GM18861 (cell line): ENCODE measurements around the gene APOBEC4.

Source experiments
- ATAC-seq: cut with Tn5 transposase; IDR thresholded peaks from one replicate; pipeline ENCODE4 v1.9.1; 2021; ENCODE audit not compliant: unreplicated experiment

The APOBEC4 gene

DNA sequence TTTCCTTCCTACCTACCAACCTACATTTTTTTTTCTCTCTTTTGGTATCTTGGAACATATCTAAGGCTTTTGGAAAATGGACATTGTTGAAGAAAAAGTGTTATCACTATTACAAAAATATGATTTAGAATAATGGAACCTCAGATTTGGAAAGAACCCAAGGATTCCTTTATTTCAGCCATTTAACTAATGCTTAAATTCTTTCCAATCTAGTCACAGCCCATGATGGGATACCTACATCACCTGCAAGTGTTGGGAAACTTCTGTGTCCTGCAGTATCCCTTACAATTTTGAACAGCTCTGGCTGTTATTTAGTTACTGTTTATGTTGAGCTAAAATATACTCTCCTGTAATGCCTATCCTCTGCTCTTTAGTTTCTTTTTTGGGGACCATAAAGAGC is 22.3 kb upstream of the APOBEC4 start:
- ATAC-seq: no peak

DNA sequence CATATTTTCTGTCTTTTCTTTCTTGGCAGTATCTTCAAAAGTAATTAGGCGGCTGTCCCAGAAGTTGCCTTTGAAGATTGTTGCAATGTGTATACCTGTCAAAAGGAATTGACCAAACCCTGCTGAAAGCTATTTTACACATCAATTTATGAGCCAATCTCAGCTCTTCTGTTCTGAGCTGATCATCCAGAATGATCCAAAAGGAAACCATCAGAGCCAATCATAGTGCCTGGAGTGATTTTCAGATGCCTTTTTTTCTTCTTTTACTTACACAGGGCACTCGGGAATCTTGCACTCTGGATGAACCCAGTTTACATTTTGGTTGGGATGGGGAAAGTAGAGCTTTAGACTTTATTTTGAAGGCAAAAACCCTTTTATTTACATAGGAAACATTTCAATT is 21.8 kb upstream of the APOBEC4 start:
- ATAC-seq: no peak

DNA sequence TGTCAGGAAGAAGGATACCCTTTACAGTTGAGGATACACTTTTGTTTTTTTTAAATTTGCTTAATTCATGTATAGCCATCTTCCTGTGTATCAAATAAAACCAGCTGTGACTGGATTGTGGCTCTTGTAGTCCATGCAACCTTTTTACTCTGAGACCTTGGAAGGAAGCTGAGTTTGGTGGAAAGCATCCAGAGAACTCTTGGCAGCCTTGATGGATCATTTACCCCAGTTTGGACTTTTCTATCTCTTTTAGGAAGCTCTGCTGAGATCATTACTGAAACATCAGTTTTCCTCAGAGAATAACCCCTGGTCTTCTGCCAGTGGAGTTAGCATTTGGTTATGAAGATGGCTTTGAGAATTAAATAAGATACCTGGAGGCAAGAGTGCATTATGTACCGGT is 21.2 kb upstream of the APOBEC4 start:
- ATAC-seq: no peak

DNA sequence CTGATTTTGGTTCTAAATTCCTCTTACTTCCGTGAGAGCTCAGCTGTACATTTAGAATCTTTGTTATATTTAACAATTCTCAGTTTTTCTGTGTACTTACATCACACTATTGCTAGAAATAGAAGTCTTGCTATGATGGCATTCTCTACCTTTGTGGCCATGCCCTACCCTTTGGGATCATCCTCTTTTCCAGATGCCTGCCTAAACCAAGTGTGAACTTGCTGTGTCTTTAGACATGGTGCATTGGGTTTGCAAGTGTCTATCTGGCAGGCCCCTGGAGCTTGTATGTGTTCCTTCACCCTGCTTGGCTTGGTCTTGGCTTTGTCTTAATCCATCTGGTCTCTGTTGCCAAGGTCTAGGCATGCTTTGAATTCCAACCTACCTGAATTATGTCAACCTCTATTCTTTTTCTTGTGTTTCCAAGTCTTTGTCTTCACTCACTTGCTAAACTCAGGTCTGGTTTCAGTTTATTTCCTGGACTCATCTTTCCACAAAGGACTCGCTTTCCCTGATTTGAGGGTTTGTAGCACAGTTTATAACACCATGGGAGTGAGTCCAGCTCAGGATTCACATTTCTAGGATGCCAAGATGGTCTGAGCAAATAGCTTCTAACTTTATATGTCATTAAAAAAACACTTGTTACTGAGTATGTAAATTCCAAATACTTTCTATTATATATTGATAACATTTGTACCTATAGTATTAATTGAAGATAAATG is 20.6 kb upstream of the APOBEC4 start:
- ATAC-seq: no peak

DNA sequence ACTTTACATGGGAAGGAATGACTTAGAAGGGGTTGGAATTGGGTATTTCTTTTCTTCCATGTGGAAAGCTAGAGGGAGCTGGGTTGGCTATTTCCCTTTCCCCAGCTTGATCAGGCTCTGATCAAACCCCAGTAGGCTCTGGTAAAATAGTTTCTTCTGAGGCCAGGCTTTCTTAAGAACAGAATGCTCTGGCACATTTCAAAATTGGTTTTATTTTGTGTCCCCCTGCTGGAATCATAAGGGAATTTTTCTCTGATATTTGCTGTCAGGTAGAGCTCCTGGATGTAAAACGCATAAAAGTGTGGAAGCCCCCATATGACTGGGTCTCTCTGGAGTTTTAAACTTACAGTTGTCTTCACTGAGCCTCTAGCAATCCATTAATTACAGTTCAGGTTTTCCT is 17.1 kb upstream of the APOBEC4 start:
- ATAC-seq: no peak

DNA sequence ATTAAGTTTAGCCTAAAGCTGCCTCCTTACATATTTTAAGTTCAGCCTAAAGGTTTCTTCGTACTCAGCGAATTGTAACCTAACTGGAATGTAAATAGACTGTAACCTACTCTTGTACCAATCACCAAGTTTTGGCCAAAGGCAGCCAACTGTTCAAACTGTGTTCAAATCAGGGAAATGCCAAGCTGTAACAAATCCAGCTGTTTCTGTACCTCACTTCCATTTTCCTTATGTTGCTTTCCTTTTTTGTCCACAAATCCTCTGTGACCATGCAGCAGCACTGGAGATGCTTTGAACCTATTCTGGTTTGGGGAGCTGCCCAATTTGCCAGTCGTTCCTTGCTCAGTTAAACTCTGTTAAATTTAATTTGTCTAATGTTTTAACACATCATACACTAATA is 3.2 kb upstream of the APOBEC4 start:
- no peak for ATAC-seq

DNA sequence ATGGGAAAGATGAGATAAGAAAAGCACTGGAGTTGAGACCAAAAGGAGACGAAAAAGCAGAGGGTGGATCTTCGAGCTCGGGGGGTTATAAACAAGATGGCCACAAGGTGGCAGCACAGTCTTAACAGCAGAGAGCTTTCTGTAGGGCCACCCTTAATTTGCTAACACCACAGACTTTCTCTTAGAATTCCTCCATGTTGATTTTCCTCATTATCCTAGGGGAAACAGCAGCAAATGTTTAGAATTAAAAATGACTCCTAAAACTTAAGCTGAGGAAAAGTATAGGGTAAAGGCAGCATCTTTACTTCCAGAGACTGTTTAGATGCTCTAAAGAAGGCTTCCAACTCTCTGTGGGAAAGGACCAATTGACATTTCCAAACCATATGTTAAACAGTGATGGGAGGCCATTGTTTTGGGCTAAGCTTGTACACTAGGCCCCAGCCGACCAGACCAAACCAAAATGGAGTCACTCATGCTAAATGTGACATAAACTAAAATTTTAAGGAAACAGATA is 2.5 kb upstream of the APOBEC4 start:
- no peak for ATAC-seq

DNA sequence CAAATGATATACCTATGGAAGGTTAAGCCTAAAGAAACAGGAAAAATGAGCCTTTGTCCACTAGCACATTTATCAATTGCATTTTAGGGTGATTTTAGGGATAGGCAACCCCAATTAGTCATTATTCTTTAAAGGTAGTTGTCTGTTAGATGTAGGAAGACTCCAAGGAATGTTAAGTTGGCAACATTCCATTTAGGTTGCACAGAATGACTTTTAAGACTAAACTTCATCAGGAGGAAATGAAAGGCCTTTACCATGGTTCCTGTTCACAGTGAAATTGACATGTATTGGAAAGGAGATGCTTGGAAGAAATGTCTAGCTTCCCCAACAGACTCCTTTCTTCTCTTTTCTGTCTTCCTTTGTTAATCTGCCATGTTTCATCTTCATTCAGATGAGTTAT is 1.6 kb upstream of the APOBEC4 start:
- no peak for ATAC-seq

DNA sequence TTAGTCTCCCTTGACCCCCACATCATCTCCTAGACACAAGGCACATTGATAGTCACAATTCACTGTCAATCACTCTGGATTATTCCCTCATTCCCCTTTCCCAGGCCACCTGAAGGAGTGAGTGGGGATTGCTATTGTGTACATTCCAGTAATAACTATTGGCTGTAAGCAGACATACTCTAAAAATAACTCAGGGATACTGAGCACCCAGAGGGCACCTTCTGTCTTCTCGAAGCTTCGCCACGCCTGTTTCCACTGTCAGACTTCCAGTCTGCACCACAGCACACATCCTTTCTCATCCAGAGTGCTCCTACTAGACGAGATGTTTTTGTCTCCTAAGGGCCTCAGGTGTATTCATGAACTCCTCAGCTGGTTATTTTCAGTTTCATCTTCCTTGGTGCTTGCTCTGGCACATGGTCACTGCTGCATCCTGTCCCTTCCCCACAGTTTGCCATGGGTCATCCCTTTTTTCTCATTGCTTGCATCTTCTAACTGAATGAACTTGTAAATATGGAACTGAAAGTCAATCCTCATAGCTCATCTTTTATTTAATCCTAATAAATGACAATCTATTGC is 848 bp upstream of the APOBEC4 start:
- ATAC-seq: no peak

DNA sequence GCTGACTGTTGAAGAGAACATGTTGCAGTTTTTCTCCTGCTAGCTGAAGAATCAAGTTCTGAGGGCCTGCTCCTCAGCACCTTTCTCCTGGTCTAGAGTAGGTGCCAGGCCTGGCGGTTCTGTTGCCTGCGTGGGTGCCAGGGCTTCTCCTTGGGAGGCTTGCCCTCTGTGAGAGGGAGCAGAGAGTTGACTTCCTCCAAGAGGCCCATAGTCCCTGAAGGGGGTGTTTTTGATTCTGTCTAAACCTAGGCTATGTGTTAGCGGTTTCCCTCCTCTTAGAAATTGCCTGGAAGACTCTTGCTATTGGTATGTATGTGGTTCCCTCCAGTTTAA is 312 bp upstream of the APOBEC4 start:
- ATAC-seq: no peak

DNA sequence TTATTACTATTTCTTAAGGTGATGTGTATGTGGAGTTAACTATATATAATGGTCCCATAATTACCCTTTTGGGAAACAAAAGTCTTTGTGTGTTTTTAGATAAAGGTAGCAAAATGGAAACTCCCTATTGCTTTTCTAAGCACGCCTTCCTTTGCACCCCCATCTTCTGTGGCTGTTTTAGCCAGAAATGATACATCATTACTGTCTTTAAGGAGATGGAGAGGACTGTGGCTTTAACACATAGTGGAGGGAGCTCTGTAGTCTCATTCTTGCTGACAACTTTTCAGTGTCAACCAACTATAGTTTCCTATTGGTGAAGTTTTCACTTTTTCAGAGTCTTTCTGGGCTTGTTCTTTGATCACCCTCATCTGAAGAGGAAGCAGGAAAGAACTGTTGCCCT is 1.0 kb downstream of the APOBEC4 start:
- no peak for ATAC-seq

DNA sequence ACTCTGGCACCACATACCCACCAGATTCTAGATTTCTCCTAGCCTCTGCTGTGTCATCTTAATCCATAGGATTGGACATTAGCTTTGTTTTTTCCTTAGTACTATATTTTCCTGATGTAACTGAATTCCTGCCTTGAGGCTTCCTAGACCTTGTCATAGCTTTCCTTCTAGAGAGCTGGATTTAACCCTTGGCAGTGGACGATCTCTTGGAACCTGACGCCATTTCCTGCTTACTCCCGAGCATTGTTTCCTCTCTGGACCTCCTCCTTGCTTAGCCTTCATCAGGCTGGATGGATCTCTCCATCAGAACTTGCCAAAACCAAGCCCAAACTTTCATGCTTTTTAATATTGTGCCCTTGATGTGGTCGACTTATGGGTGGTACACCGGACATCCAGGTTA is 1.5 kb downstream of the APOBEC4 start:
- ATAC-seq: no peak

DNA sequence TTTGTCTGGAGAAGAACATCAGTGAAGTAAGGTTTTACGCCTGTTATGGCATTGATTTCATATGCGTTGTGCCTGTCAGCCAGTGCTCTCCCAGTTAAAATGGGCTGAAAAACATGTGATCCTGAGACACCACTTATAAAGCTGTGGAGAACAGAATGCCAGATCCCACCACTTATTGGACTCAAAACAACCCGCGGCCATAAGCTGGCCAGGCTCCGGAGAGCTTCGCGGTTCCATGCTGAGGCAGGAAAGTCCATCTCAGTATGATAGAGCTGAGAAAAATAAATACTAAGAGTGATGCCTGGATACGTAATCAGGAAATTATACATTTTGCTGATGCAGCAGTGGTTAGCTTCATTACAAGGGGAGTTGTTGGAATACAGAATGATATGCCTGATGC is 5.1 kb downstream of the APOBEC4 start:
- no peak for ATAC-seq

DNA sequence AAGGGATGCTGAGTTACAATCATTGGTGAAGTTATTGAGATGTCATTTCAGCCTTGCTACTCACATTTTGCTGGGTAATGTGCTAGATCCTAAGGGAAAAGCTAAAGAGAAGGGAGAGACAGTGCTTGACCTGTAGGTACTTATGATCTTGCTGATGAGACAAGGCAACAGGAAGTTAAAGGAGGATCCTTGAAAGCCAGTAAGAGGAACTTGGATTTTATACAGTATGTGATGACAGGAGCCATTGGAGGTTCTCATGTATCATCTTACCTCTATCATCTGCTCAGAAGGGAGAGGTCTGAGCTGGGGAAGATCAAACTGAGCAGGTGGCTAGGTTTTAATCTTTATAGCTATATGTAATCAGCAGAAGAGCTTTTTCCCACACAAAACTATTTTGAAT is 6.3 kb downstream of the APOBEC4 start:
- no peak for ATAC-seq

DNA sequence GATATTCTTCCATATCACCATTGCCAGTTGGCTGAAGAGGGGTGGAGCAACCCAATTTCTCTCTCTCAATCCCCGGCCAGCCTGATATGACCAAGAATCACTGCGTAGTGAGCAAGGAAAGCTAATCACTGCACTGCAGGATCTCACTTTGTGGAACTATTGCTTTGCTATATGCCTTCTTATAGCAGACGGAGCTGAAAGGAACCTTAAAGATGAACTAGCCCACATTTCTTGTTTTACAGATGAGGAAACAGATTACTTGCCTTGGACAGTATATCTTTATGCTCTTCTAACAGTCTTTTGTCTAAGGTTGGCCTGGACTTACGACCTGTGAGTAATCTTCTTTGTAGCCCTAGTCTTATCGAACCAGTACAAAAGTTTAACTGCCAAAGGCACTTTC is 7.6 kb downstream of the APOBEC4 start:
- ATAC-seq: no peak

DNA sequence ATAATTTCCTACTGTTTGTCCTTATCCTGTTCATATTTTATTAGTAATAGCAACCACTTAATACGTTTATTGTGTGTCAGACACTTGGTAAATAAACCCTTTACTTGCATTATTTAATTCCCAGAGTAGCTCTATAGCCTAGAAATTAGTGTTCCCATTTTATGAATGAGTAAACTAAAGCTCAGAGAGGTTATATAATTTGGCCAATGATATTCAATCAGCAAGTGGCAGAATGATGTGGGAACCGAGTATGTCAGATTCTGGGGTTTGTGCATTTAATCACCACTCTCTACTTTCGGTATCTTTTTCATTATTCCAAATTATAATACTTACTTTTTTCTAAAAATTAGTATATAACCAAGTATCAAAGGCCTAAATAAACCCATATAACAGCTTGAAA is 10.9 kb downstream of the APOBEC4 start:
- no peak for ATAC-seq

DNA sequence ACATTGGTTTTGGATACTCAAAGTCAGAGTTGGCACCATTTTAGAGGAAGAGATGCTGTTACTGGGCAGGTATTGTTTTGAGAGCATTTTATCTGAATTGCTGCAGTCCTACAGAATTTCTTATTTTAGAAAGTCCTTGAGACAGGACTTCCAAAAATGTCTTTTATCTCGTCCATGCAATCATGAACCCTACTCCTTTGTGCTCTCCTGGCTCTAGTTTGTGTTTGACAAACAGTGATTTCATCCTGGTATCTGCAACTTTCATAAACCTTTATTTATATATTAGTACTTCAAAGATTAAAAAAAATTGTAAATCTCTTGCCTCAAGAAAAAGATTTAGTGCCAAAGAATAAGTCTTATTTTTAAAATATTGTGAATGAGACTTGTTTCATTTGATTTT is 12.9 kb downstream of the APOBEC4 start:
- no peak for ATAC-seq

DNA sequence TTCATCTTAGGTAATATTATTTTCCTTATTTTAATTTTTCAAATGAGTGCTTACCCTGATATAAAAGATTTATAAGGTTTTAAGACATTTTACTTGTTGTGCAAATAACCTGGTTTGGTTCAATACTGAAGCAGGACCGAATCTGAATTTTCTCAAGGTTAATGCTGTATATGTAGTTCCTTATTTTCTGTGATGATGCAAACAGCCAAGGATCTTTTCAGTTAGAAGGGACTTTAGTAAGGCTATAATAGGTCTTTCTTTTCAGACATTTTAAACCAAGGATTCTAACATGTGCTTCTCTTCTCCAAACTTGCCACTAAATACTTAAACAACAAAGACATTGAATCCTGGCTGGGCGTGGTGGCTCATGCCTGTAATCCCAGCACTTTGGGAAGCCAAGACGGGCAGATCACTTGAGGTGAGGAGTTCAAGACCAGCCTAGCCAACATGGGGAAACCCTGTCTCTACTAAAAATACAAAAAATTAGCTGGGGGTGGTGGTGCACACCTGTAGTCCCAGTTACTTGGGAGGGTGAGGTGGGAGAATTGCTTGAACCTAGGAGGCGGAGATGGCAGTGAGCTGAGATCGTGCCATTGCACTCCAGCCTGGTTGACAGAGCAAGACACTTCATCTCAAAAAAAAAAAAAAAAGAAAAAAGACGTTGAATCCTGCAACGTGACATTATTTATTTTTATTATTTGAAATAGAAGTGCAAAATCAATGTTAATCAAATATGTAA is 14.3 kb downstream of the APOBEC4 start:
- no peak for ATAC-seq

DNA sequence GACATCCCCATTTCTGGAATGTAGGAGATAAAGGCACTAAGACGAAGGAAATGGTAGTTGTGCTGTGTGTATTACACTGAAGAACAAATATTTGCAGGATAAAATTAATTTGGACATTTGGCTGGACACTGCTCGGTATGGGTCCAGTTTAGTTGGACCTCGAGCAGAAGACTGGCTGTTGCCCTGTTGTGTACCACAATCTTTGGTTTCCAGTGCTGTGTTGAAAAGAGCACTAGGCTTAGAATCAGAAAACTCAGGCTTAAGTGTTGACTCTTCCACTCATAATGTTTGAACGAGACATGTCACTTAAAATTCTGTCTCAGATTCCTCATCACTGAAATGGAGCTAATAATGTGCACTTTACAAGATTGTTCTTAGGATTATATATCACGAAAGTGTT is 16.3 kb downstream of the APOBEC4 start:
- no peak for ATAC-seq

DNA sequence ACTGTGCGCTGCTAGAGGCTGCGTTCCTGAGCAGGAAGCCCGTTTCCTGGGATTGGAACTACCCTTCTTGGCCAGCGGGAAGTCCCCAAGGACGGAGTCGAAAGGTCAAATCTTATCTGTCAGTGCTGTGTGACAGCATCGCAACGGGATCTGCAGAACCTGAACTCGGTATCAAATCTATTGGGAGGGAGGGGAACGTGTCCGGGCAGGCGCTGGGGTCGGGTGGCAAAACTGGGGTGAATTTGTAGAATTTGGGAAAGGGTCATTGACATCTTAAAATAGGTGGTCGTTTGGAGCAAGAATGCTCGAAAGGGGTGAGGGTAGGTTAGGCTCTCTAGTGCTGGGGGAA is 16.8 kb downstream of the APOBEC4 start:
- ATAC-seq: no peak

DNA sequence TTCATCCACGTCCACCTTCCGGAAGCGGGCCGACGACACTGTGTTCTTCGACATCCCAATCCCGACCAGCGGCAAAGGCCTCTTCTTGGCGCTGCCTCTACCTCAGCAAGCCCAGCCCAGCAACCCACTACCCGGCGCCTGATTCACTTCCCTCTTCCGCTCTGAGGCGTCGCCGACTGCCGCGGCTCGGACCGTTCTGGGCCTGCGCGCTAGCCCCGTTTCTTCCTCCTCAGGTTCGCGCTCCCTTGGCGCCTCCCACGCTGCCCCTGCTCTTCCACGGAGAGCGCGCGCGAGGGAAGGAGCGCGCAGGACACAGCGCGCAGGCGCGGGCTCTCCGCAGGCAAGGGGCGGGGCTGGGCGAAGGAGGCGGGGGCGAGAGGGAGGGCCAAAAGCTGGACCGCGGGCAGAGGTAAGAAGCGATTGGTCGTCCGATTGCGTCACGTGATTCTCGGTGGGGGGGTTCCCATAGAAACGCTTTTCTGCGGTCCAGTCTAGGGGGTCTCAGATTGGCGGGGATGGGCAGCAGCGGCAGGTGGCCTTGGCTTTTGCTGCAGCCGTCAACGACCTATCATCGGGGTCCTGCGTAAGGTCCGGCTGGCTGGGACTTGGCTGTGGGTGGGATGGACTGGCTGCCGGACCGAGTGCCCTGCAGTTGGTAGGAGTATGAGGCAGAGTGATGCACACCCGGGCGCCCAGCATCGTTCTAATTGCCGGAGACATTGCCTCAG is 17.3 kb downstream of the APOBEC4 start, which contains the start of gene ARPC5:
TSS of gene ARPC5 (minus strand) at position 178 of the 728 bp plus-strand sequence. CDS start at position 54, 124 bp downstream.
- ATAC-seq: peak; percentile 65
